ENCODE results near the gene TBC1D9.

DNA sequence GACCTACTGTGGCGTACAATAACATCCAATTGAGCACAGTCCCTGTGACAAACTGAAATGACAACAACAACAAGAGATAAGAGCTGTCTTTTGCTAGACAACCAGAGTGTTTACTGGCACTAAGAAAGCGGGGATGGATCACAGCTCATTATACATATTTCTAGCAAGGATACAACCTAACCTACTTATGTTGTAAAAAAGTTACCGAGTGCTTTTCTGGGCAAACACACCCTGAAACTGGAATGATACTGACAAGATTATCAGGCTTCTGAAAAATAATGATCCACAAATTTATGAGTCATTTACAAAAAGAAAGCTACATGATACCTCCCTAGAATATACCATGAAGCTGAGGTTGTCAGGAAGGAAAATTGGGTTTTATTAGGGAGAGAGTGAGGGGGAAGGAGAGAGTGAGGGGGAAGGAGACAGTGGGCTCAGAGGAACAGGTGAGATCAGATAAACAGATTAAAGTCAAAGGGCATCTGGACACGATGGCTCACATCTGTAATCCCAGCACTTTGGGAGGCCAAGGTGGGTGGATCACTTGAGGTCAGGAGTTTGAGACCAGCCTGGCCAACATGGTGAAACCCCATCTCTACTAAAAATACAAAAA, 20.3 kb downstream of the TBC1D9 start:
- no peak for TF ChIP-seq GATA2 (IDR thresholded peaks at IDR 0.05; ENCODE audit: low read depth, low read length)
- TF ChIP-seq GATA3 (IDR thresholded peaks at IDR 0.05; ENCODE audit: low read depth, low read length), result no peak
